H1 (cell line): ENCODE measurements around the gene PPARA.

ENCODE experiments used
- EP300 ChIP-seq, 2 experiments: IDR thresholded peaks; 1 replicate in 1 of 2; 2 replicates in 1 of 2; pipeline ENCODE4 v1.6.1; 2011 to 2012; ENCODE audit warnings: low read depth in 2 of 2, low read length in 2 of 2, mild to moderate bottlenecking in 2 of 2, borderline replicate concordance in 1 of 2, inconsistent platforms in 1 of 2, moderate library complexity in 1 of 2
- EZH2 ChIP-seq: fragments of 200-600 bp; sonication (generic); IDR thresholded peaks from 2 replicates; pipeline ENCODE4 v1.7.1; 2012; ENCODE audit warnings: low read depth, mild to moderate bottlenecking, moderate library complexity, low read length, inconsistent platforms; ENCODE audit not compliant: severe bottlenecking
- FOSL1 ChIP-seq: IDR thresholded peaks from 2 replicates; pipeline ENCODE4 v1.6.1; 2011; ENCODE audit warnings: mild to moderate bottlenecking, low read depth, low read length, moderate library complexity; ENCODE audit not compliant: insufficient read depth
- JUND ChIP-seq: IDR thresholded peaks from 2 replicates; pipeline ENCODE4 v1.6.1; 2011; ENCODE audit warnings: mild to moderate bottlenecking, improper control_type of control experiment, low read length
- KDM5A ChIP-seq: fragments of 200-600 bp; IDR thresholded peaks from 2 replicates; pipeline ENCODE4 v1.7.1; 2012; ENCODE audit warnings: mild to moderate bottlenecking, low read length, inconsistent platforms, mixed read lengths
- POLR2AphosphoS5 ChIP-seq: IDR thresholded peaks from 2 replicates; pipeline ENCODE4 v1.6.1; 2011; ENCODE audit warnings: low read depth, low read length
- RAD21 ChIP-seq, 2 experiments: IDR thresholded peaks in 1 of 2; conservative IDR thresholded peaks in 1 of 2; 2 replicates each; pipeline ENCODE4 v1.6.1; 2011; ENCODE audit warnings: low read depth in 2 of 2, low read length in 2 of 2, improper control_type of control experiment in 1 of 2, inconsistent platforms in 1 of 2, mild to moderate bottlenecking in 1 of 2, moderate library complexity in 1 of 2
- RFX5 ChIP-seq: IDR thresholded peaks from 2 replicates; pipeline ENCODE4 v1.6.1; 2011; ENCODE audit warnings: low read depth, low read length, improper control_type of control experiment, borderline replicate concordance
- SIN3A ChIP-seq, 2 experiments: IDR thresholded peaks in 1 of 2; conservative IDR thresholded peaks in 1 of 2; 2 replicates each; pipeline ENCODE4 v1.6.1; 2011 to 2012; ENCODE audit warnings: low read length in 2 of 2, improper control_type of control experiment in 1 of 2, low read depth in 1 of 2, mild to moderate bottlenecking in 1 of 2
- TAF1 ChIP-seq: IDR thresholded peaks from 2 replicates; pipeline ENCODE4 v1.6.1; 2011; ENCODE audit warnings: mild to moderate bottlenecking, low read depth, low read length
- TCF12 ChIP-seq: IDR thresholded peaks from 2 replicates; pipeline ENCODE4 v1.6.1; 2011; ENCODE audit warnings: low read depth, mild to moderate bottlenecking, low read length
- YY1 ChIP-seq: IDR thresholded peaks from 2 replicates; pipeline ENCODE4 v1.6.1; 2011; ENCODE audit warnings: low read depth, mild to moderate bottlenecking, low read length
- TF ChIP-seq, protein P1 (sequence below), 3 experiments: IDR thresholded peaks; 1 replicate in 2 of 3; 2 replicates in 1 of 3; pipeline versions ENCODE4 v1.5.1 to v1.6.1; 2011; ENCODE audit warnings: low read length in 3 of 3, mild to moderate bottlenecking in 3 of 3, inconsistent platforms in 2 of 3, low read depth in 1 of 3, moderate library complexity in 1 of 3; ENCODE audit not compliant: insufficient read depth in 1 of 3; ENCODE audit errors: control extremely low read depth in 1 of 3
- TF ChIP-seq, protein P2 (sequence below): IDR thresholded peaks from 2 replicates; pipeline ENCODE4 v1.6.1; 2011; ENCODE audit warnings: low read length, improper control_type of control experiment

DNA sequence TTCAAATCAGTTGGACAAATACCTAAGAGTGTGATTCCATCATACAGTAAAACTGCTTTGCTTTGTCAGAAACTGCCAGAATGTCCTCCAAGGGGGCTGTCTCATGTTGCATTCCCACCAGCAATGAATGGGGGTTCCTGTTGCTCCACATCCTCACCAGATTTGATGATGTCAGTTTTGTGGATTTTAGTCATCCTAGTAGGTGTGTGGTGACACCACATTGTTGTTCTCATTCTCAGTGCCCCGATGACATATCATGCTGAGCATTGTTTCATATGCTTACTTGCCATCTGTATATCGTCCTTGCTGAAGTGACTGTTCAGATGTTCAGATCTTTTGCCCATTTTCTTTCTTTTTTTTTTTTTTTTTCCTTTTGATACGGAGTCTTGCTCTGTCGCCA lies 62.7 kb downstream of the PPARA start:
- TF ChIP-seq, protein P1, sequence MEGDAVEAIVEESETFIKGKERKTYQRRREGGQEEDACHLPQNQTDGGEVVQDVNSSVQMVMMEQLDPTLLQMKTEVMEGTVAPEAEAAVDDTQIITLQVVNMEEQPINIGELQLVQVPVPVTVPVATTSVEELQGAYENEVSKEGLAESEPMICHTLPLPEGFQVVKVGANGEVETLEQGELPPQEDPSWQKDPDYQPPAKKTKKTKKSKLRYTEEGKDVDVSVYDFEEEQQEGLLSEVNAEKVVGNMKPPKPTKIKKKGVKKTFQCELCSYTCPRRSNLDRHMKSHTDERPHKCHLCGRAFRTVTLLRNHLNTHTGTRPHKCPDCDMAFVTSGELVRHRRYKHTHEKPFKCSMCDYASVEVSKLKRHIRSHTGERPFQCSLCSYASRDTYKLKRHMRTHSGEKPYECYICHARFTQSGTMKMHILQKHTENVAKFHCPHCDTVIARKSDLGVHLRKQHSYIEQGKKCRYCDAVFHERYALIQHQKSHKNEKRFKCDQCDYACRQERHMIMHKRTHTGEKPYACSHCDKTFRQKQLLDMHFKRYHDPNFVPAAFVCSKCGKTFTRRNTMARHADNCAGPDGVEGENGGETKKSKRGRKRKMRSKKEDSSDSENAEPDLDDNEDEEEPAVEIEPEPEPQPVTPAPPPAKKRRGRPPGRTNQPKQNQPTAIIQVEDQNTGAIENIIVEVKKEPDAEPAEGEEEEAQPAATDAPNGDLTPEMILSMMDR (IDR thresholded peaks at IDR 0.05; ENCODE audit: control extremely low read depth in 1 of 3, insufficient read depth in 1 of 3, low read depth in 1 of 3, low read length in 3 of 3) = no peak
- TF ChIP-seq SIN3A (conservative IDR thresholded peaks at IDR 0.05 in 1 of 2, IDR thresholded peaks at IDR 0.05 in 1 of 2; ENCODE audit: low read depth in 1 of 2, low read length in 2 of 2) (no peak), EP300 (IDR thresholded peaks at IDR 0.05; ENCODE audit: borderline replicate concordance in 1 of 2, low read depth in 2 of 2, low read length in 2 of 2) (no peak), YY1 (no peak), KDM5A (no peak), TAF1 (no peak), POLR2AphosphoS5 (no peak), RFX5 (no peak), JUND (no peak), FOSL1 (no peak), RAD21 (IDR thresholded peaks at IDR 0.05 in 1 of 2, conservative IDR thresholded peaks at IDR 0.05 in 1 of 2; ENCODE audit: low read depth in 2 of 2, low read length in 2 of 2) (no peak), TCF12 (no peak), EZH2 (no peak)
- TF ChIP-seq, protein P2, sequence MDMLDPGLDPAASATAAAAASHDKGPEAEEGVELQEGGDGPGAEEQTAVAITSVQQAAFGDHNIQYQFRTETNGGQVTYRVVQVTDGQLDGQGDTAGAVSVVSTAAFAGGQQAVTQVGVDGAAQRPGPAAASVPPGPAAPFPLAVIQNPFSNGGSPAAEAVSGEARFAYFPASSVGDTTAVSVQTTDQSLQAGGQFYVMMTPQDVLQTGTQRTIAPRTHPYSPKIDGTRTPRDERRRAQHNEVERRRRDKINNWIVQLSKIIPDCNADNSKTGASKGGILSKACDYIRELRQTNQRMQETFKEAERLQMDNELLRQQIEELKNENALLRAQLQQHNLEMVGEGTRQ = no peak
